ENCODE data around the gene ZSWIM5.
"Not testable (repeated sequence)": the region's sequence is repeated elsewhere in the genome, so short reads cannot be mapped to it uniquely, and the experiment has no call there.

ZSWIM5 gene

GRCh38 chr1:45200906-45201500 is 5.4 kb downstream of the ZSWIM5 start:
- no peak for DNase-seq

- DNase-seq, result no peak
Measured at GRCh38 chr1:45200435-45200834, 6.0 kb downstream of the ZSWIM5 start.

GRCh38 chr1:45198185-45198584 is 8.2 kb downstream of the ZSWIM5 start:
- no peak for DNase-seq

GRCh38 chr1:45196863-45197262 is 9.5 kb downstream of the ZSWIM5 start:
- no peak for DNase-seq

- DNase-seq, result no peak
Measured at GRCh38 chr1:45191418-45191783, 15.0 kb downstream of the ZSWIM5 start.

- DNase-seq, result no peak
Measured at GRCh38 chr1:45187725-45188124, 18.7 kb downstream of the ZSWIM5 start.

- DNase-seq, result not testable (repeated sequence)
Measured at GRCh38 chr1:45179918-45180519, 26.4 kb downstream of the ZSWIM5 start.

- no peak for DNase-seq
Measured at GRCh38 chr1:45177452-45177851, 29.0 kb downstream of the ZSWIM5 start.

GRCh38 chr1:45172764-45173163 is 33.6 kb downstream of the ZSWIM5 start:
- no peak for DNase-seq

GRCh38 chr1:45172005-45172404 is 34.4 kb downstream of the ZSWIM5 start:
- no peak for DNase-seq

GRCh38 chr1:45171575-45171974 is 34.8 kb downstream of the ZSWIM5 start:
- DNase-seq, result no peak

- DNase-seq, result no peak
Measured at GRCh38 chr1:45170151-45170742, 36.2 kb downstream of the ZSWIM5 start.

- not testable (repeated sequence) for DNase-seq
Measured at GRCh38 chr1:45167947-45168346, 38.5 kb downstream of the ZSWIM5 start.

- not testable (repeated sequence) for DNase-seq
Measured at GRCh38 chr1:45164307-45164706, 42.1 kb downstream of the ZSWIM5 start.

GRCh38 chr1:45163111-45163510 is 43.3 kb downstream of the ZSWIM5 start:
- DNase-seq, result not testable (repeated sequence)

GRCh38 chr1:45162041-45163035 is 44.1 kb downstream of the ZSWIM5 start:
- peak in 2 of 5 experiments; percentile 2 for DNase-seq

- no peak for DNase-seq
Measured at GRCh38 chr1:45155957-45156356, 50.4 kb downstream of the ZSWIM5 start.

GRCh38 chr1:45155423-45155822 is 51.0 kb downstream of the ZSWIM5 start:
- no peak for DNase-seq

- DNase-seq, result no peak
Measured at GRCh38 chr1:45152126-45152525, 54.3 kb downstream of the ZSWIM5 start.

GRCh38 chr1:45148209-45148825 is 58.1 kb downstream of the ZSWIM5 start:
- DNase-seq, result no peak

- no peak for DNase-seq
Measured at GRCh38 chr1:45146833-45147232, 59.6 kb downstream of the ZSWIM5 start.

- DNase-seq, result no peak
Measured at GRCh38 chr1:45141247-45142003, 65.0 kb downstream of the ZSWIM5 start.

Data from T-helper 2 cell (primary cell).